GM23338 (cell line): ENCODE data around the gene ZFYVE28.

Source experiments
- CREB1 ChIP-seq: fragments of 250-450 bp; sonication (Bioruptor Pico); IDR thresholded peaks from 2 replicates; pipeline ENCODE4 v1.5.0; 2020; ENCODE audit warnings: low read depth, mild to moderate bottlenecking, moderate library complexity
- EZH2 ChIP-seq: fragments of 200-600 bp; sonication (generic); IDR thresholded peaks from one replicate; pipeline ENCODE4 v1.8.0; 2017; ENCODE audit warnings: antibody characterized with exemption, mild to moderate bottlenecking, low read depth; ENCODE audit not compliant: unreplicated experiment
- EZH2phosphoT487 ChIP-seq: fragments of 200-600 bp; sonication (generic); IDR thresholded peaks from one replicate; pipeline ENCODE4 v1.8.1; 2018; ENCODE audit warnings: antibody characterized with exemption; ENCODE audit not compliant: unreplicated experiment
- JUNB ChIP-seq: IDR thresholded peaks from one replicate; pipeline ENCODE4 v1.6.1; 2016; ENCODE audit warnings: antibody characterized with exemption; ENCODE audit not compliant: unreplicated experiment
- POLR2AphosphoS5 ChIP-seq: IDR thresholded peaks from 2 replicates; pipeline ENCODE4 v1.6.1; 2016; ENCODE audit warnings: antibody characterized with exemption, low read depth
- STAT1 ChIP-seq: IDR thresholded peaks from one replicate; pipeline ENCODE4 v1.6.1; 2016; ENCODE audit warnings: antibody characterized with exemption; ENCODE audit not compliant: unreplicated experiment
- ZNF114 ChIP-seq: fragments of 250-450 bp; sonication (Bioruptor Pico); IDR thresholded peaks from 2 replicates; pipeline ENCODE4 v1.5.0; 2020; ENCODE audit warnings: mild to moderate bottlenecking, moderate library complexity
- ZNF331 ChIP-seq: fragments of 250-450 bp; sonication (Bioruptor Pico); IDR thresholded peaks from 2 replicates; pipeline ENCODE4 v1.5.0; 2020; ENCODE audit warnings: low read depth, mild to moderate bottlenecking, moderate library complexity
- TF ChIP-seq, protein P1 (sequence below), 2 experiments: fragments of 200-600 bp in 1 of 2; sonication (generic) in 1 of 2; conservative IDR thresholded peaks; 2 replicates each; pipeline versions ENCODE4 v1.5.1 to v1.6.1; 2016 to 2017; ENCODE audit warnings: antibody characterized with exemption in 2 of 2, low read depth in 2 of 2, mild to moderate bottlenecking in 2 of 2, moderate library complexity in 1 of 2
- TF ChIP-seq, protein P2 (sequence below): IDR thresholded peaks from one replicate; pipeline ENCODE4 v1.6.1; 2018; ENCODE audit warnings: antibody characterized with exemption; ENCODE audit not compliant: unreplicated experiment
- TF ChIP-seq, protein P3 (sequence below): fragments of 250-450 bp; sonication (Bioruptor Pico); IDR thresholded peaks from 2 replicates; pipeline ENCODE4 v1.5.0; 2020; ENCODE audit warnings: mild to moderate bottlenecking, moderate library complexity

DNA sequence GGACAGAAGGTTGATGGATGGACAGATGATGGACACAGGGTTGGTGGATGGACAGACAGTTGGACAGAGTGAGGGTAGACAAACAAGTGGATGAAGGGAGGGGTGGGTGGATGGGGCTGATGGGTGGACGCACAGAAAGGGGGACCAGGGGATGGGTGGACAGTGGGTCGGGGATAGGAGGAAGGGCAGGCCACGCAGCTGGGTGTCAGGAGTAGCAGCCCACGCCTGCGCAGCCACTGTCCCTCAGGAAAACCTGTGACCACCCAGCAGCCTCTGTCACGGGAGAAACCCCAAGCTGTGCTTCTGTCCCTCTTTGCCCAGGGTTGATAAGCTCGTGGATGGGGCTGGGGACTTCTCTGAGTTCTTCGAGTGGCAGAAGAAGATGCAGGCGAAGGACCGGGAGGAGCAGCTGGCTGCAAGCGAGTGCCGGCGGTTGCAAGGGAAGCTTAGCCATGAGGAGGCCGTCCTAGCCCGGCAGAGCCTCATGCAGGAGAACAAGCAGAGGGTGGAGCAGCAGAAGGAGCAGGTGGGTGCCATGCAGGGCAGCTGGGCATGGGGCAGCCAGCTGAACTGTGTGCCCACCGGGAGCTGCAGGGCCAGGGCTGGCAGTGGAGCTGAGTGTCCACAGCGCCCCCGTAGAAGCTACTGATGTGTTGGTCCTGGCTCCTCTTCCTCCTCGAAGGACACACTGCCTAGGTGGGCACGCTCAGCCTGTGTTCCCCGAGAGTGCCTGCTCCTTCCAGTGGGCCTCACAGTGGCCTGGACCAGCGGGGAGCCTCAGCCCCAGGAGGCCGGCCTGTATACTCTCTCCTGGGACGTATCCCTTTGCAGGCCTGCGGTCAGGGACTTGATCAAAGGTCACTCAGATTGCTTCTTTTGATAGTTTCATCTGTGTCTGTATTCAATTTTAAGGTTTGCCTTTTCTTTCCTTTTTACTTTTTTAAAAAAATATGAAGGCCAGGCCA is 33.7 kb upstream of the ZFYVE28 start:
- TF ChIP-seq, protein P1, sequence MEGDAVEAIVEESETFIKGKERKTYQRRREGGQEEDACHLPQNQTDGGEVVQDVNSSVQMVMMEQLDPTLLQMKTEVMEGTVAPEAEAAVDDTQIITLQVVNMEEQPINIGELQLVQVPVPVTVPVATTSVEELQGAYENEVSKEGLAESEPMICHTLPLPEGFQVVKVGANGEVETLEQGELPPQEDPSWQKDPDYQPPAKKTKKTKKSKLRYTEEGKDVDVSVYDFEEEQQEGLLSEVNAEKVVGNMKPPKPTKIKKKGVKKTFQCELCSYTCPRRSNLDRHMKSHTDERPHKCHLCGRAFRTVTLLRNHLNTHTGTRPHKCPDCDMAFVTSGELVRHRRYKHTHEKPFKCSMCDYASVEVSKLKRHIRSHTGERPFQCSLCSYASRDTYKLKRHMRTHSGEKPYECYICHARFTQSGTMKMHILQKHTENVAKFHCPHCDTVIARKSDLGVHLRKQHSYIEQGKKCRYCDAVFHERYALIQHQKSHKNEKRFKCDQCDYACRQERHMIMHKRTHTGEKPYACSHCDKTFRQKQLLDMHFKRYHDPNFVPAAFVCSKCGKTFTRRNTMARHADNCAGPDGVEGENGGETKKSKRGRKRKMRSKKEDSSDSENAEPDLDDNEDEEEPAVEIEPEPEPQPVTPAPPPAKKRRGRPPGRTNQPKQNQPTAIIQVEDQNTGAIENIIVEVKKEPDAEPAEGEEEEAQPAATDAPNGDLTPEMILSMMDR (conservative IDR thresholded peaks at IDR 0.05; ENCODE audit: low read depth in 2 of 2): no peak
- no peak for TF ChIP-seq EZH2phosphoT487
- TF ChIP-seq EZH2: no peak
- TF ChIP-seq POLR2AphosphoS5: no peak
- TF ChIP-seq, protein P2, sequence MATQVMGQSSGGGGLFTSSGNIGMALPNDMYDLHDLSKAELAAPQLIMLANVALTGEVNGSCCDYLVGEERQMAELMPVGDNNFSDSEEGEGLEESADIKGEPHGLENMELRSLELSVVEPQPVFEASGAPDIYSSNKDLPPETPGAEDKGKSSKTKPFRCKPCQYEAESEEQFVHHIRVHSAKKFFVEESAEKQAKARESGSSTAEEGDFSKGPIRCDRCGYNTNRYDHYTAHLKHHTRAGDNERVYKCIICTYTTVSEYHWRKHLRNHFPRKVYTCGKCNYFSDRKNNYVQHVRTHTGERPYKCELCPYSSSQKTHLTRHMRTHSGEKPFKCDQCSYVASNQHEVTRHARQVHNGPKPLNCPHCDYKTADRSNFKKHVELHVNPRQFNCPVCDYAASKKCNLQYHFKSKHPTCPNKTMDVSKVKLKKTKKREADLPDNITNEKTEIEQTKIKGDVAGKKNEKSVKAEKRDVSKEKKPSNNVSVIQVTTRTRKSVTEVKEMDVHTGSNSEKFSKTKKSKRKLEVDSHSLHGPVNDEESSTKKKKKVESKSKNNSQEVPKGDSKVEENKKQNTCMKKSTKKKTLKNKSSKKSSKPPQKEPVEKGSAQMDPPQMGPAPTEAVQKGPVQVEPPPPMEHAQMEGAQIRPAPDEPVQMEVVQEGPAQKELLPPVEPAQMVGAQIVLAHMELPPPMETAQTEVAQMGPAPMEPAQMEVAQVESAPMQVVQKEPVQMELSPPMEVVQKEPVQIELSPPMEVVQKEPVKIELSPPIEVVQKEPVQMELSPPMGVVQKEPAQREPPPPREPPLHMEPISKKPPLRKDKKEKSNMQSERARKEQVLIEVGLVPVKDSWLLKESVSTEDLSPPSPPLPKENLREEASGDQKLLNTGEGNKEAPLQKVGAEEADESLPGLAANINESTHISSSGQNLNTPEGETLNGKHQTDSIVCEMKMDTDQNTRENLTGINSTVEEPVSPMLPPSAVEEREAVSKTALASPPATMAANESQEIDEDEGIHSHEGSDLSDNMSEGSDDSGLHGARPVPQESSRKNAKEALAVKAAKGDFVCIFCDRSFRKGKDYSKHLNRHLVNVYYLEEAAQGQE: no peak
- no peak for TF ChIP-seq ZNF114 (CRISPR knock-in tag)
- no peak for TF ChIP-seq STAT1
- TF ChIP-seq CREB1 (CRISPR knock-in tag): no peak
- TF ChIP-seq JUNB: no peak
- no peak for TF ChIP-seq ZNF331 (CRISPR knock-in tag)
- TF ChIP-seq, protein P3, sequence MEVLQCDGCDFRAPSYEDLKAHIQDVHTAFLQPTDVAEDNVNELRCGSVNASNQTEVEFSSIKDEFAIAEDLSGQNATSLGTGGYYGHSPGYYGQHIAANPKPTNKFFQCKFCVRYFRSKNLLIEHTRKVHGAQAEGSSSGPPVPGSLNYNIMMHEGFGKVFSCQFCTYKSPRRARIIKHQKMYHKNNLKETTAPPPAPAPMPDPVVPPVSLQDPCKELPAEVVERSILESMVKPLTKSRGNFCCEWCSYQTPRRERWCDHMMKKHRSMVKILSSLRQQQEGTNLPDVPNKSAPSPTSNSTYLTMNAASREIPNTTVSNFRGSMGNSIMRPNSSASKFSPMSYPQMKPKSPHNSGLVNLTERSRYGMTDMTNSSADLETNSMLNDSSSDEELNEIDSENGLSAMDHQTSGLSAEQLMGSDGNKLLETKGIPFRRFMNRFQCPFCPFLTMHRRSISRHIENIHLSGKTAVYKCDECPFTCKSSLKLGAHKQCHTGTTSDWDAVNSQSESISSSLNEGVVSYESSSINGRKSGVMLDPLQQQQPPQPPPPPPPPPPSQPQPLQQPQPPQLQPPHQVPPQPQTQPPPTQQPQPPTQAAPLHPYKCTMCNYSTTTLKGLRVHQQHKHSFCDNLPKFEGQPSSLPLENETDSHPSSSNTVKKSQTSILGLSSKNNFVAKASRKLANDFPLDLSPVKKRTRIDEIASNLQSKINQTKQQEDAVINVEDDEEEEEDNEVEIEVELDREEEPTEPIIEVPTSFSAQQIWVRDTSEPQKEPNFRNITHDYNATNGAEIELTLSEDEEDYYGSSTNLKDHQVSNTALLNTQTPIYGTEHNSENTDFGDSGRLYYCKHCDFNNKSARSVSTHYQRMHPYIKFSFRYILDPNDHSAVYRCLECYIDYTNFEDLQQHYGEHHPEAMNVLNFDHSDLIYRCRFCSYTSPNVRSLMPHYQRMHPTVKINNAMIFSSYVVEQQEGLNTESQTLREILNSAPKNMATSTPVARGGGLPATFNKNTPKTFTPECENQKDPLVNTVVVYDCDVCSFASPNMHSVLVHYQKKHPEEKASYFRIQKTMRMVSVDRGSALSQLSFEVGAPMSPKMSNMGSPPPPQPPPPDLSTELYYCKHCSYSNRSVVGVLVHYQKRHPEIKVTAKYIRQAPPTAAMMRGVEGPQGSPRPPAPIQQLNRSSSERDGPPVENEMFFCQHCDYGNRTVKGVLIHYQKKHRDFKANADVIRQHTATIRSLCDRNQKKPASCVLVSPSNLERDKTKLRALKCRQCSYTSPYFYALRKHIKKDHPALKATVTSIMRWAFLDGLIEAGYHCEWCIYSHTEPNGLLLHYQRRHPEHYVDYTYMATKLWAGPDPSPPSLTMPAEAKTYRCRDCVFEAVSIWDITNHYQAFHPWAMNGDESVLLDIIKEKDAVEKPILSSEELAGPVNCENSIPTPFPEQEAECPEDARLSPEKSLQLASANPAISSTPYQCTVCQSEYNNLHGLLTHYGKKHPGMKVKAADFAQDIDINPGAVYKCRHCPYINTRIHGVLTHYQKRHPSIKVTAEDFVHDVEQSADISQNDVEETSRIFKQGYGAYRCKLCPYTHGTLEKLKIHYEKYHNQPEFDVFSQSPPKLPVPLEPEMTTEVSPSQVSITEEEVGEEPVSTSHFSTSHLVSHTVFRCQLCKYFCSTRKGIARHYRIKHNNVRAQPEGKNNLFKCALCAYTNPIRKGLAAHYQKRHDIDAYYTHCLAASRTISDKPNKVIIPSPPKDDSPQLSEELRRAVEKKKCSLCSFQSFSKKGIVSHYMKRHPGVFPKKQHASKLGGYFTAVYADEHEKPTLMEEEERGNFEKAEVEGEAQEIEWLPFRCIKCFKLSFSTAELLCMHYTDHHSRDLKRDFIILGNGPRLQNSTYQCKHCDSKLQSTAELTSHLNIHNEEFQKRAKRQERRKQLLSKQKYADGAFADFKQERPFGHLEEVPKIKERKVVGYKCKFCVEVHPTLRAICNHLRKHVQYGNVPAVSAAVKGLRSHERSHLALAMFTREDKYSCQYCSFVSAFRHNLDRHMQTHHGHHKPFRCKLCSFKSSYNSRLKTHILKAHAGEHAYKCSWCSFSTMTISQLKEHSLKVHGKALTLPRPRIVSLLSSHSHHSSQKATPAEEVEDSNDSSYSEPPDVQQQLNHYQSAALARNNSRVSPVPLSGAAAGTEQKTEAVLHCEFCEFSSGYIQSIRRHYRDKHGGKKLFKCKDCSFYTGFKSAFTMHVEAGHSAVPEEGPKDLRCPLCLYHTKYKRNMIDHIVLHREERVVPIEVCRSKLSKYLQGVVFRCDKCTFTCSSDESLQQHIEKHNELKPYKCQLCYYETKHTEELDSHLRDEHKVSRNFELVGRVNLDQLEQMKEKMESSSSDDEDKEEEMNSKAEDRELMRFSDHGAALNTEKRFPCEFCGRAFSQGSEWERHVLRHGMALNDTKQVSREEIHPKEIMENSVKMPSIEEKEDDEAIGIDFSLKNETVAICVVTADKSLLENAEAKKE (CRISPR knock-in tag): no peak
